Neural crest cell (in vitro differentiated cells): Measurements from ENCODE around the gene CARMIL1. TPM values are rescaled to one million over a fixed set of nuclear protein-coding genes. Genes with fewer than 3 reads are reported as not detected.

ENCODE experiments used
- DNase-seq: peaks from one replicate; pipeline ENCODE4 v3.0.0; 2021; ENCODE audit warnings: low read depth, mixed read lengths, low spot score
- H3K27ac Mint-ChIP-seq: one replicate; pipeline ENCODE4 v1.8.0; 2021; ENCODE audit warnings: mild to moderate bottlenecking, mixed read lengths; ENCODE audit not compliant: unreplicated experiment
- H3K27me3 Mint-ChIP-seq: 2 replicates; pipeline ENCODE4 v1.8.0; 2021; ENCODE audit warnings: low read depth, mild to moderate bottlenecking, mixed read lengths
- H3K36me3 Mint-ChIP-seq: 2 replicates; pipeline ENCODE4 v1.8.0; 2021; ENCODE audit warnings: low read depth, mild to moderate bottlenecking, mixed read lengths
- H3K4me1 Mint-ChIP-seq: 2 replicates; pipeline ENCODE4 v1.8.0; 2021; ENCODE audit warnings: mixed read lengths
- H3K4me3 Mint-ChIP-seq: one replicate; pipeline ENCODE4 v1.8.0; 2021; ENCODE audit warnings: mild to moderate bottlenecking, mixed read lengths
- H3K9me3 Mint-ChIP-seq: 2 replicates; pipeline ENCODE4 v1.8.0; 2021; ENCODE audit warnings: mixed read lengths
- total RNA-seq: library from RNA; stranded (reverse); gene quantifications from 2 replicates; pipeline ENCODE4 v1.2.1, GENCODE V29; 2021
- TF ChIP-seq, protein P1 (sequence below): fragments of 200-600 bp; sonication (generic); conservative IDR thresholded peaks from 2 replicates; pipeline ENCODE4 v1.5.0; 2021; ENCODE audit warnings: antibody characterized with exemption, mild to moderate bottlenecking

Gene CARMIL1
- total RNA-seq, 1 donor from 2014 or later = 4.5 TPM

DNA sequence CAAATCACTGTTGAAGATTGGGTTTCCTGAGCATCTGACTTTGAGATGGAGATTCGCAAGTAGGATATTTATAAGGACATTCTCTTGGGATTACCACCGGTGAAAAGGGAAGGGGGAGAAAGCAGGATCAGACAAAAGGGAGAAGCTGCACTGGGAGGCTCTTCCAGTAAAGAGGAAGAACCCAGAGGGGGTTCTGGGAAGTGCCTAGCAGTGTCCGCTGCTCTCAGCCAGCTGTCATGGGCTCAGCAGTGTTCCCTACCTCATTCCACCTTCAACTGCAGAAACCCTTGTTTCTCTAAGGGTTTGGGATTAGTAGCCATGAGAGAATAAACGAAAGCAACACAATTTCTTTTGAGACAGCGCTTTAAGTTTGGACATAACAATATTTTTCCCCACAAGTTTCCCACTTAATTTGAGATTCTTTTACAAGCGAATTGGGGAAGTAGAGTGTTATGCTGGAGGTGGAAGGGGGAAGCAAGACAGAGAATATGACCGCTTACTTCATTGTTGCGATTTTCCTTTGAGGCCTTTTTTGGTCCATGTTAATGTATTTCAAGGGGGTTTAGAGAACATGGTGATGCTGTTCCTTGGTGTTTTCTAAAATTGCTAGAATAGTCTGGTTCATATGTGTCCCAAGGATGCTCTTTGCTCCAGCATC, 218.3 kb downstream of the CARMIL1 start:
- TF ChIP-seq, protein P1, sequence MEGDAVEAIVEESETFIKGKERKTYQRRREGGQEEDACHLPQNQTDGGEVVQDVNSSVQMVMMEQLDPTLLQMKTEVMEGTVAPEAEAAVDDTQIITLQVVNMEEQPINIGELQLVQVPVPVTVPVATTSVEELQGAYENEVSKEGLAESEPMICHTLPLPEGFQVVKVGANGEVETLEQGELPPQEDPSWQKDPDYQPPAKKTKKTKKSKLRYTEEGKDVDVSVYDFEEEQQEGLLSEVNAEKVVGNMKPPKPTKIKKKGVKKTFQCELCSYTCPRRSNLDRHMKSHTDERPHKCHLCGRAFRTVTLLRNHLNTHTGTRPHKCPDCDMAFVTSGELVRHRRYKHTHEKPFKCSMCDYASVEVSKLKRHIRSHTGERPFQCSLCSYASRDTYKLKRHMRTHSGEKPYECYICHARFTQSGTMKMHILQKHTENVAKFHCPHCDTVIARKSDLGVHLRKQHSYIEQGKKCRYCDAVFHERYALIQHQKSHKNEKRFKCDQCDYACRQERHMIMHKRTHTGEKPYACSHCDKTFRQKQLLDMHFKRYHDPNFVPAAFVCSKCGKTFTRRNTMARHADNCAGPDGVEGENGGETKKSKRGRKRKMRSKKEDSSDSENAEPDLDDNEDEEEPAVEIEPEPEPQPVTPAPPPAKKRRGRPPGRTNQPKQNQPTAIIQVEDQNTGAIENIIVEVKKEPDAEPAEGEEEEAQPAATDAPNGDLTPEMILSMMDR = no peak
- Mint-ChIP-seq H3K27me3 (no peaks in the 10 kb centered on the region), H3K9me3 (no peaks in the 10 kb centered on the region)

DNA sequence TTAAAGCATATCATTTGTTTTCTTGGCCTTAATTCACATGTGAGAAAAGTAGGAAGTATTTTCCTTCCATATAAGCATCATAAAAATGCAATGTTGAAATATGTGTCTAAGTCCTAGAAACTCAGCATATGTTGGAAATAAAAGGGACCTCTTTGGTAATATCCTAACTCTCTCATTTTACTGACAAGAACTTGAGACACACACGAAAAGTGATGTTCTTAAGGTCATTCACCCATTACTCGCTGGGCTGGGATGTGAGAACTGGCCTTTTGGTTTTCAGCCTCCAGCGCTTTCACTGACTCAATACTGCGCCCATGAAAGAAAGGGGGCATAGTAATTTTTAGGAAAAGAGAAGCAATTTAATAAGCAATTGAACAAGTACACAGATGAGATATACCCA, 219.3 kb downstream of the CARMIL1 start:
- H3K9me3 Mint-ChIP-seq = no peaks in the 10 kb centered on the region
- TF ChIP-seq, protein P1 = no peak
- peaks cover 17% of the 10 kb centered on the region for H3K4me1 Mint-ChIP-seq
- DNase-seq = no peak
- H3K36me3 Mint-ChIP-seq = no peaks in the 10 kb centered on the region
- no peak overlapping the region for H3K4me3 Mint-ChIP-seq
- H3K27ac Mint-ChIP-seq = no peak overlapping the region
- H3K27me3 Mint-ChIP-seq = no peaks in the 10 kb centered on the region

More for the DNA sequence above, 218.3 kb downstream of the CARMIL1 start:
- no peaks in the 10 kb centered on the region for H3K36me3 Mint-ChIP-seq
- no peak overlapping the region for H3K27ac Mint-ChIP-seq
- H3K4me1 Mint-ChIP-seq = peaks cover 17% of the 10 kb centered on the region
- DNase-seq = no peak
- H3K4me3 Mint-ChIP-seq = no peak overlapping the region

DNA sequence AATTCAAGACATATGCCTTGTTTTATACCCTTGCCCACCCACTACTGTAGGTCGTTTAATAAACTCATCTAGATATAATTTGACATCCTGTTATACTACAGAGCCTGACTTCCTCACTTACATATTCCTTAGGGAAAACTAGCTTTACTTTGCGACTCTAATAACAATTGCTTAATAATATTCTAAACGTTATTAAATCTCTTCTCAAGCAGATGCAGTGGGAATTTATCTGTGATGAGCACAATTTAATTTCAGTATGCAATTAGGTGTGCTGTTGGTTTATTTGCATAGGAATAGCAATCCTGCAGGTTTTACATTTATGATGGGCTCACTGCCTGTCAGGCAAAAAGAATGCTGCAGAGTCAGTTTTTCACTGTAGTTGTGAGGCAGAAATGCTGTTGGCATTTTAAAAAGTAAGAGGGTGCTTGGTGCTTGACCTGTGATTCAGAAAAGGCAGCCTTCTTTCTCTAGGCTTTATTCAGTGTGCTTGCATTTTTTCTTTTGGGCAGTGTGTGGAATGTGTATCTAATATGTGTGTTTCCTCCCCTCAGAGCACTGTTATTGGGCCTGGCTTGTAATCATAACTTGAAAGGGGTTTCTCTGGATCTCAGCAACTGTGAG, 220.6 kb downstream of the CARMIL1 start:
- Mint-ChIP-seq H3K27me3 (no peaks in the 10 kb centered on the region), H3K36me3 (no peaks in the 10 kb centered on the region), H3K9me3 (no peaks in the 10 kb centered on the region), H3K4me3 (no peak overlapping the region), H3K27ac (no peak overlapping the region), H3K4me1 (peaks cover 19% of the 10 kb centered on the region)
- TF ChIP-seq, protein P1 = no peak
- DNase-seq = no peak

DNA sequence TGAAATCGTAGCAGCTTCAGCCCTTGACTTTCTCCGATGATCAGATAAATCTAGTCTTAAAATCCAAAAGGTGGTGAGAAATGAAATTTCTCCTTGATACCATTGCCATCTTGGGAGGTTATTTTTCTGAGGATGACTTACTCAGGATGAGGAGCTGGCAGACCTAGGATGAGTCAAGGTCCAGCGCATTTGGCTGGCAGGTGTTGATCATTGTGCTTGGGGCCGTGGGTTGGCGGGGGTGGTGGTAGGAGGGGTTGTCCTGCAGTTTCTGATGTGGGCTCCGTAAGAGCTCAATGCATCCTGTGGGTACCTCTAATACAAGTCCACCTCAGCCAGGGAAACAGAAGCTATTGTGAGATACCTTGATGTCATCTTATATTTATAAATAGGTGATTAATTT, 224.5 kb downstream of the CARMIL1 start:
- no peak overlapping the region for H3K4me3 Mint-ChIP-seq
- H3K9me3 Mint-ChIP-seq = no peaks in the 10 kb centered on the region
- TF ChIP-seq, protein P1 = no peak
- H3K27ac Mint-ChIP-seq = no peak overlapping the region
- no peak for DNase-seq
- H3K4me1 Mint-ChIP-seq = peaks cover 17% of the 10 kb centered on the region
- no peaks in the 10 kb centered on the region for H3K27me3 Mint-ChIP-seq
- no peaks in the 10 kb centered on the region for H3K36me3 Mint-ChIP-seq

- TF ChIP-seq, protein P1 = no peak
- no peak for DNase-seq
- Mint-ChIP-seq H3K4me3 (no peak overlapping the region), H3K4me1 (peaks cover 11% of the 10 kb centered on the region), H3K36me3 (no peaks in the 10 kb centered on the region), H3K27me3 (no peaks in the 10 kb centered on the region), H3K9me3 (no peaks in the 10 kb centered on the region), H3K27ac (no peak overlapping the region)
These were observed 225.5 kb downstream of the CARMIL1 start for GRCh38 chr6:25504661-25505060.
